RWPE1 (cell line): ENCODE results near the gene ESPNL.

Experiments
- CTCF ChIA-PET: fragments of 350-600 bp; sonication (Branson Sonifier 250); formaldehyde crosslinking; extraction: SDS; loops from one replicate; lab custom pipeline; 2021; lab: Yijun Ruan, JAX
- POLR2A ChIA-PET: fragments of 400-600 bp; formaldehyde crosslinking; extraction: SDS; loops from one replicate; lab custom pipeline; 2020; ENCODE audit warnings: antibody characterized with exemption; ENCODE audit not compliant: low non-redundant PET; lab: Yijun Ruan, JAX
- DNase-seq: peaks from one replicate; pipeline ENCODE4 v3.0.0; 2012; ENCODE audit warnings: low spot score
- H3K27ac ChIP-seq: fragments of 450-650 bp; 2 replicates; pipeline ENCODE4 v1.5.1; 2017
- TF ChIP-seq, protein P1 (sequence below): fragments of 450-650 bp; conservative IDR thresholded peaks from 2 replicates; pipeline ENCODE4 v1.5.1; 2017; ENCODE audit warnings: low read depth, mild to moderate bottlenecking

ESPNL gene

DNA sequence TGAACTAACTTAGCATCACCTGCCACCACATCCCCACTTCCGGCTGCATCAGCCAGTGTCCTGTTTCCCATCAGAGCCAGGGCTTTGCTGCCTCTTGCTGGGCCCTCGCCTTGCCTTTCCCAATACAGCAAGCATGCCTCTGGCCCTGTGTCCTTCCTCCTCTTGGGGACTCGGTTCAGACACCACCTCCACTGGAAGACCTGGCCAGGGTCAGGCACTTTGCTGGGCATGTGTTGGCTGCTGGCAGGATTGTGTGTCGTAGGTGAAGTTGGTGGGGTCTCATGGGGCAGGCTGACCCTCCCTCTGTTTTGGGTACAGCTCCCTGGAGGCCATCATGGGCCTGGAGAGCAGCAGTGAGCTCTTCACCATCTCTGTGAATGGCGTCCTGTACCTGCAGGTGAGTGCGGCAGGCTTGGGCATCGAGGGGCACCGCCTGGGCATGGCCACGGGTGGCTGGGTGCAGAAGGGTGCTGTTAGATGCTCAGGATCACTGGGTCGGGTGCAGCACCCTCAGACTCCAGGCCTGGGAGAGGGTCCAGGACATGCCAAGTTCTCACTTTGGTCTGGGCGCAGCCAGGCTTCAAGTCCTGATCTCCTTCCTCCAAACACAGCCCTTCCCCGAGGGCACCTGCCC, 65.3 kb downstream of the ESPNL start:
- POLR2A ChIA-PET = interaction anchor here (0.6 kb wide), 1 partner anchor 582 kb away, joined by 3 read pairs; no protein-coding TSS in a partner anchor
- no peak for DNase-seq
- H3K27ac ChIP-seq = peak overlapping the region; percentile 97
- TF ChIP-seq, protein P1, sequence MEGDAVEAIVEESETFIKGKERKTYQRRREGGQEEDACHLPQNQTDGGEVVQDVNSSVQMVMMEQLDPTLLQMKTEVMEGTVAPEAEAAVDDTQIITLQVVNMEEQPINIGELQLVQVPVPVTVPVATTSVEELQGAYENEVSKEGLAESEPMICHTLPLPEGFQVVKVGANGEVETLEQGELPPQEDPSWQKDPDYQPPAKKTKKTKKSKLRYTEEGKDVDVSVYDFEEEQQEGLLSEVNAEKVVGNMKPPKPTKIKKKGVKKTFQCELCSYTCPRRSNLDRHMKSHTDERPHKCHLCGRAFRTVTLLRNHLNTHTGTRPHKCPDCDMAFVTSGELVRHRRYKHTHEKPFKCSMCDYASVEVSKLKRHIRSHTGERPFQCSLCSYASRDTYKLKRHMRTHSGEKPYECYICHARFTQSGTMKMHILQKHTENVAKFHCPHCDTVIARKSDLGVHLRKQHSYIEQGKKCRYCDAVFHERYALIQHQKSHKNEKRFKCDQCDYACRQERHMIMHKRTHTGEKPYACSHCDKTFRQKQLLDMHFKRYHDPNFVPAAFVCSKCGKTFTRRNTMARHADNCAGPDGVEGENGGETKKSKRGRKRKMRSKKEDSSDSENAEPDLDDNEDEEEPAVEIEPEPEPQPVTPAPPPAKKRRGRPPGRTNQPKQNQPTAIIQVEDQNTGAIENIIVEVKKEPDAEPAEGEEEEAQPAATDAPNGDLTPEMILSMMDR = no peak
- CTCF ChIA-PET = no interaction called here

DNA sequence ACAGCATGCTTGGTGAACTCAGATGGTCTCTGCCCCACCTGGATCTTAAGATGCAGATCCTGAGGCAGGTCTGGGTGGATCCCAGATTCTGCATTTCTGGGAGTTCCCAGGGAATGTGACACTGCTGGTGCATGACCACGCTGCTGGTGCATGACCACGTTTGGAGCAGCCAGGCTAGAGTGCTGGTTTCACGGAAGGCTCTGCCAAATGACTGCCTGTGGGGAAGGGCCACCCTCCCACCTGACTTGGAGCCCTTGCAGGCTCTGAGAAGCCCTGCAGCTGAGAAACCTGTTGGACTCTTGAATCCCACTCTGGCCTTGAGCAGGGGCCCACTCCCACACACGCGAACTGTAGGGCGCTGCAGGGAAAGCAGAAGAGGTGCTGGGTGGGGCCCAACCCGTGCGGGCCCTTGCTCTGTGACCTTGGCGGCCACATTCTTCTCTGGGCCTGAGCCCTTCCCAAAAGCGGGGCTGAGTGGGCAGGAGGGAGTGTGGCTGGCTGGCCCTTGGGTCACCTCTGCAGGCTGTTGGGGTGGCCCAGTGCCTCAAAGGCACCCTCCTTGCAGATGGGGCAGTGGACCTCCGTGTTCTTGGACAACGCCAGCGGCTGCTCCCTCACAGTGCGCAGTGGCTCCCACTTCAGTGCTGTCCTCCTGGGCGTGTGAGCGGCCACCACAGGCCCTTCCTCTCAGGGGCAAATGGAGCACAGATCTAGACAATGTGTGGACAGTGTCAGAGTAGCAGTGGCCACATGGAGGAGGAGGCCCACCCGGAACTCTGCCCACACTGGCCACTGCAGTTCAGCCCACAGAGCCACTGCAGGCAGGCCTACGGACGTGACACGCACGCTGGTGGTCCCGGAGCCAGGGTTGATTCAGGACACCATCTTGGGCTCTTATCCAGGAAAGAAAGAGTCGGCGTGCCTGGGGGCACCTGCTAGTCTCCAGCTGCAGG, 66.5 kb downstream of the ESPNL start:
- ChIA-PET POLR2A (interaction anchor here (0.6 kb wide), 1 partner anchor 9 kb away, joined by 7 read pairs; no protein-coding TSS in a partner anchor), CTCF (no interaction called here)
- TF ChIP-seq, protein P1 = no peak
- DNase-seq = no peak
- H3K27ac ChIP-seq = peak overlapping the region; percentile 97

DNA sequence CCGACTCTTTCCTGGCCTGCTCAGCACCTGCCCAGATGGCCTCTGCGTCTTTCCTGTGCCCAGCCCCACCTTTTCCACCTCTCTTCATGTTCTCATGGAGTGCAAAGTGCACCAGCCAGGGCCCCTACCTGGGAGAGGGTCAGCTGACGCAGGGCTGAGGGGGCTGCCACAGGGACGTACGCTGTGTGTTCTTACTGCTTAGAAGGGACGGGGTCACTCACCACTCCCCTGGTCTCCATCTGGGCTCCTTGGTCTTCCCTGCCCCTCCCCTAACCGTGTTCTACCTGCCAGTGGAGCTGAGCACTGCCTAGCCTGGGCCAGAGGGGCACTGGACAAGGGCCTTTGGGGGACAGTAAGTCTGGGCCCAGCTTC, 67.2 kb downstream of the ESPNL start:
- ChIA-PET POLR2A (interaction anchor here (0.6 kb wide), 1 partner anchor 9 kb away, joined by 7 read pairs; no protein-coding TSS in a partner anchor), CTCF (no interaction called here)
- DNase-seq = no peak
- peak overlapping the region; percentile 97 for H3K27ac ChIP-seq
- TF ChIP-seq, protein P1 = no peak

DNA sequence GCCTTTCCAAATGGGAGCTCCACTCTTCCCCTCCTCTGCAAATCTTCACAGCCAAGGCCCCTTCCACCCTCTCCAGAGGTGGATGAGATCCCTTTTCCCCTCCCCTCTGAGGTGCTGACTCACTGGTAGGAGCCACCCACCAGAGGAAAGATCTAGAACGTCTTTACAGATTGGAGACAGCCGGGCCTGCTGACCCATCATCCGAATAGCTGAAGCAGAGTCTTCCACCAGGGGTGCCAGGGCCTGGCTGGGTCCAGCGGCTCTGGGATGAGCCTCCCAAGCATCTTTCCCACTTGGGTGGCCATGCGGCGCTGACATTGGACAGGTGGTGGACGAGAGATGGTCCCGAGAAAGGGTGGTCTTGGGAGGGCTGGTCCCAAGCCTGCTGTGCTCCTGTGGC, 67.6 kb downstream of the ESPNL start:
- ChIA-PET CTCF (interaction anchor here (1.0 kb wide), 1 partner anchor 9 kb away, joined by 3 read pairs; the partner anchor contains the start of gene ERFE), POLR2A (no interaction called here)
- TF ChIP-seq, protein P1 = no peak
- no peak for DNase-seq
- peak overlapping the region; percentile 97 for H3K27ac ChIP-seq

DNA sequence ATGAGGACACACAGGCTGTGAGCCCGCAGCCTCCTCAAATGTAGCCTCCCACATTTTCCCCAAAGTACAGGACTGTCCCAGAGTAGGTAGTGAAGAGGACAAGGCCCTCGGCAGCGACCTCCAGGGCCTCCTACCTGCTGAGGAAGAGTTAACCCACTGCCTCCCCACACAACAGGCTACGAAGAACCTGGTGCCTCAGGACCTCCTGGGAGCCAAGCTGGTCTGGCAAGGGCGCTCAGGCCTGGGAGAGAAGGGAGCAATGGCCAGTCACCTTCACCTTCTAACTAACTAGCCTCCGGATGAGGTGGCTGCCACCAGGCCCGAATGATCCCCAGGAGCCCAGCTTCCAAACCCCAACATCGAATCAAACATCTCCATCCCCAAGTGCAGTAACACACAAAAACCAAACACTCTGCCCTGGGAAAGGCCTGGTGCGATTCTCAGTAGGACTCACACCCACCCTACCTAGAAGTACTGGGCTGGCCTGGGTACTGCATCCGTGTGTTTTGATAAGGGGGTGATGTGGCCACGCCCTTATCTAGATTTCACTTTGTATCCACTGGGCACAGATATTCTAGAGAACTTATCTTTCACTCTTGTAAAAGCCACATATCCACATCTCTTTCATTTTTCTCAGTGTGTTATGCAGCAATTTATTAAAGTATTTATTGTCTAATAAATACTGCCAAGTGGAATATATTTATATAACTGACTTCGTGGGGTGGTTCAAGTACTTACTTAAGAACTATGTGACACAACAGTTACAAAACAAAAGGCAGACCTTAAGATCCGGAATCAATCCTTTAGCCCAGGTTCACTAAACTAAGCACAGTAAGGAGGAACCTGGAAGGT, 68.3 kb downstream of the ESPNL start:
- DNase-seq = no peak
- peak overlapping the region; percentile 97 for H3K27ac ChIP-seq
- TF ChIP-seq, protein P1 = no peak
- ChIA-PET CTCF (interaction anchor here (1.0 kb wide), 1 partner anchor 9 kb away, joined by 3 read pairs; the partner anchor contains the start of gene ERFE), POLR2A (no interaction called here)
